H1 (cell line): ENCODE measurements around the gene KIAA0040. TPM values are rescaled to one million over a fixed set of nuclear protein-coding genes. Genes with fewer than 3 reads are reported as not detected.

ENCODE experiments used
- CTCF ChIA-PET: fragments of 300-600 bp; sonication (Branson Sonifier 250); formaldehyde crosslinking; loops from one replicate; lab custom pipeline; 2021; ENCODE audit not compliant: partially characterized antibody; lab: Charles Lee
- POLR2A ChIA-PET: fragments of 300-600 bp; sonication (Branson Sonifier 250); formaldehyde crosslinking; loops from one replicate; lab custom pipeline; 2021; ENCODE audit warnings: inconsistent platforms; ENCODE audit not compliant: partially characterized antibody; lab: Charles Lee
- DNase-seq, 2 experiments: peaks; one replicate each; pipeline versions ENCODE4 v3.0.0 to v3.0.0-alpha.2; 2010 to 2022; ENCODE audit warnings: low spot score in 2 of 2, low read depth in 1 of 2, mixed read lengths in 1 of 2
- FAIRE-seq: peaks from 2 replicates; lab custom pipeline; 2011; peaks lifted over from hg19 to GRCh38; lab: Jason Lieb, UNC
- H2AFZ ChIP-seq: 2 replicates; pipeline ENCODE4 v1.8.1; 2012; ENCODE audit warnings: low read length, inconsistent platforms
- H2AK5ac ChIP-seq: 2 replicates; pipeline ENCODE4 v1.6.1; 2013; ENCODE audit warnings: low read depth, low read length
- H2BK120ac ChIP-seq: replicated peaks from 2 replicates; pipeline ENCODE3; 2013; ENCODE audit warnings: low read depth, low read length, inconsistent platforms
- H2BK12ac ChIP-seq: 2 replicates; pipeline ENCODE4 v1.6.1; 2013; ENCODE audit warnings: low read depth, low read length
- H2BK15ac ChIP-seq: 2 replicates; pipeline ENCODE4 v1.6.1; 2013; ENCODE audit warnings: low read length
- H2BK20ac ChIP-seq: 2 replicates; pipeline ENCODE4 v1.6.1; 2013; ENCODE audit warnings: low read length
- H2BK5ac ChIP-seq: 2 replicates; pipeline ENCODE4 v1.6.1; 2013; ENCODE audit warnings: low read depth, low read length
- H3K14ac ChIP-seq: 2 replicates; pipeline ENCODE4 v1.6.1; 2013; ENCODE audit warnings: inconsistent platforms; ENCODE audit not compliant: insufficient read length
- H3K18ac ChIP-seq: 2 replicates; pipeline ENCODE4 v1.6.1; 2013; ENCODE audit warnings: low read length; ENCODE audit errors: extremely low read depth
- H3K23ac ChIP-seq: 2 replicates; pipeline ENCODE4 v1.6.1; 2013; ENCODE audit warnings: inconsistent platforms; ENCODE audit not compliant: insufficient read length
- H3K23me2 ChIP-seq: 2 replicates; pipeline ENCODE4 v1.6.1; 2013; ENCODE audit warnings: low read depth, low read length
- H3K27ac ChIP-seq: 2 replicates; pipeline ENCODE4 v1.6.1; 2011; ENCODE audit warnings: low read depth, low read length, inconsistent platforms
- H3K27me3 ChIP-seq, 4 experiments: replicated peaks in 1 of 4; 1 replicate in 1 of 4; 2 replicates in 3 of 4; pipeline versions ENCODE4 v1.6.1 to v1.8.1; 2011 to 2013; ENCODE audit warnings: low read length in 3 of 4, mild to moderate bottlenecking in 3 of 4, inconsistent platforms in 2 of 4, mixed read lengths in 2 of 4, moderate library complexity in 1 of 4; ENCODE audit not compliant: control insufficient read depth in 3 of 4, insufficient read depth in 3 of 4; ENCODE audit errors: extremely low read depth in 1 of 4
- H3K36me3 ChIP-seq, 4 experiments: 2 replicates each; pipeline versions ENCODE4 v1.6.1 to v1.8.1; 2011 to 2013; ENCODE audit warnings: mild to moderate bottlenecking in 4 of 4, low read length in 3 of 4, moderate library complexity in 2 of 4, control low read depth in 1 of 4, inconsistent platforms in 1 of 4; ENCODE audit not compliant: insufficient read depth in 4 of 4, control insufficient read depth in 2 of 4
- H3K4ac ChIP-seq: replicated peaks from 2 replicates; pipeline ENCODE3; 2013; ENCODE audit warnings: low read length, low read depth, mixed read lengths, inconsistent platforms; ENCODE audit not compliant: insufficient read length
- H3K4me1 ChIP-seq, 4 experiments: replicated peaks in 1 of 4; 1 replicate in 1 of 4; 2 replicates in 3 of 4; pipeline versions ENCODE4 v1.6.1 to v1.8.1; 2011 to 2013; ENCODE audit warnings: low read length in 3 of 4, inconsistent platforms in 2 of 4, mixed read lengths in 1 of 4; ENCODE audit not compliant: insufficient read depth in 4 of 4, control insufficient read depth in 3 of 4
- H3K4me2 ChIP-seq, 2 experiments: 2 replicates each; pipeline versions ENCODE4 v1.6.1 to v1.8.1; 2011 to 2013; ENCODE audit warnings: low read depth in 2 of 2, low read length in 2 of 2, control low read depth in 1 of 2, inconsistent platforms in 1 of 2, mild to moderate bottlenecking in 1 of 2; ENCODE audit not compliant: insufficient read depth in 1 of 2
- H3K4me3 ChIP-seq, 4 experiments: fragments of 200-600, 300-600 bp in 1 of 4; sonication (generic), shearing (Covaris generic), sonication (Bioruptor Twin) in 1 of 4; 2 replicates each; pipeline versions ENCODE4 v1.5.1 to v1.8.1; 2011 to 2016; ENCODE audit warnings: low read length in 4 of 4, low read depth in 3 of 4, control low read depth in 2 of 4, inconsistent platforms in 2 of 4, mild to moderate bottlenecking in 2 of 4, mixed read lengths in 1 of 4, moderate library complexity in 1 of 4; ENCODE audit not compliant: insufficient read depth in 2 of 4; ENCODE audit errors: extremely low read depth in 1 of 4
- H3K56ac ChIP-seq: replicated peaks from 2 replicates; pipeline ENCODE3; 2013; ENCODE audit warnings: low read depth, mild to moderate bottlenecking, mixed read lengths, low read length, inconsistent platforms; ENCODE audit not compliant: insufficient read length
- H3K79me1 ChIP-seq: 2 replicates; pipeline ENCODE4 v1.6.1; 2013; ENCODE audit warnings: low read depth, low read length, control low read depth
- H3K79me2 ChIP-seq, 2 experiments: 2 replicates each; pipeline versions ENCODE4 v1.6.1 to v1.8.1; 2012 to 2013; ENCODE audit warnings: low read length in 2 of 2, mild to moderate bottlenecking in 2 of 2, inconsistent platforms in 1 of 2; ENCODE audit not compliant: insufficient read depth in 2 of 2, control insufficient read depth in 1 of 2
- H3K9ac ChIP-seq, 4 experiments: replicated peaks in 1 of 4; 1 replicate in 1 of 4; 2 replicates in 3 of 4; pipeline versions ENCODE4 v1.6.1 to v1.8.1; 2011 to 2013; ENCODE audit warnings: low read depth in 3 of 4, low read length in 3 of 4, control low read depth in 2 of 4, mild to moderate bottlenecking in 2 of 4, moderate library complexity in 2 of 4, inconsistent platforms in 1 of 4; ENCODE audit errors: extremely low read depth in 1 of 4
- H3K9me3 ChIP-seq, 2 experiments: 2 replicates each; pipeline versions ENCODE4 v1.6.1 to v1.8.1; 2012 to 2013; ENCODE audit warnings: mild to moderate bottlenecking in 2 of 2, moderate library complexity in 2 of 2, control low read depth in 1 of 2, inconsistent platforms in 1 of 2, low read depth in 1 of 2, low read length in 1 of 2, mixed read lengths in 1 of 2; ENCODE audit not compliant: insufficient read depth in 2 of 2
- H4K20me1 ChIP-seq, 2 experiments: replicated peaks in 1 of 2; 2 replicates each; pipeline versions ENCODE3 to v1.8.1; 2011 to 2013; ENCODE audit warnings: inconsistent platforms in 2 of 2, low read length in 2 of 2, mild to moderate bottlenecking in 1 of 2; ENCODE audit not compliant: insufficient read depth in 2 of 2, control insufficient read depth in 1 of 2
- H4K5ac ChIP-seq: 2 replicates; pipeline ENCODE4 v1.6.1; 2013; ENCODE audit warnings: low read length, low read depth, mixed read lengths, inconsistent platforms; ENCODE audit not compliant: insufficient read length
- H4K8ac ChIP-seq: 2 replicates; pipeline ENCODE4 v1.8.0; 2013; ENCODE audit warnings: mild to moderate bottlenecking, moderate library complexity, low read length, inconsistent platforms; ENCODE audit not compliant: insufficient read depth; ENCODE audit errors: extremely low read depth
- H4K91ac ChIP-seq: replicated peaks from 2 replicates; pipeline ENCODE3; 2013; ENCODE audit warnings: low read length, mixed read lengths, inconsistent platforms; ENCODE audit not compliant: insufficient read length
- NANOG ChIP-seq: IDR thresholded peaks from 2 replicates; pipeline ENCODE4 v1.6.1; 2011; ENCODE audit warnings: low read length, low read depth, mild to moderate bottlenecking, inconsistent platforms; ENCODE audit not compliant: insufficient read depth, poor library complexity, severe bottlenecking
- WGBS, 2 experiments: shearing (Covaris generic) in 1 of 2; methylation state at CpG; one replicate each; pipeline versions ENCODE4 v1.1.6 to v1.1.7; 2013 to 2015; ENCODE audit warnings: low lambda C conversion rate in 2 of 2, mixed read lengths in 2 of 2, inconsistent platforms in 1 of 2, low coverage in 1 of 2, missing lambda C conversion rate in 1 of 2; ENCODE audit not compliant: insufficient replicate concordance in 2 of 2, insufficient coverage in 1 of 2, insufficient read length in 1 of 2; ENCODE audit errors: extremely low coverage in 1 of 2, missing lambda C conversion rate in 1 of 2; 5-methylcytosine and 5-hydroxymethylcytosine counted together
- polyA plus RNA-seq, 7 experiments: library from polyadenylated mRNA; depleted of rRNA in 3 of 7; stranded (reverse) in 5 of 7; unstranded in 2 of 7; fragments of >200 nt in 5 of 7; fragments of 200-250 nt in 2 of 7; gene quantifications; 1 replicate in 5 of 7; 2 replicates in 1 of 7; 4 replicates in 1 of 7; pipeline versions ENCODE4 v1.2.1 to v1.2.3, GENCODE V29; 2011 to 2013; ENCODE audit warnings: missing spikeins in 2 of 7, mixed read lengths in 2 of 7
- total RNA-seq: library from RNA; stranded (reverse); fragmentation: NEBNext Ultra II Directional; extraction: Animal tissue kit (Norgen Biotek cat#: 25700); gene quantifications from 2 replicates; pipeline ENCODE4 v1.2.1, GENCODE V29; 2021

Gene KIAA0040
- total and polyA plus RNA-seq, 2 of the 8 experiments (the other 6 are each of a cell fraction or from before 2014, with no cell fraction given), result 11.0 to 14.1 TPM

DNA sequence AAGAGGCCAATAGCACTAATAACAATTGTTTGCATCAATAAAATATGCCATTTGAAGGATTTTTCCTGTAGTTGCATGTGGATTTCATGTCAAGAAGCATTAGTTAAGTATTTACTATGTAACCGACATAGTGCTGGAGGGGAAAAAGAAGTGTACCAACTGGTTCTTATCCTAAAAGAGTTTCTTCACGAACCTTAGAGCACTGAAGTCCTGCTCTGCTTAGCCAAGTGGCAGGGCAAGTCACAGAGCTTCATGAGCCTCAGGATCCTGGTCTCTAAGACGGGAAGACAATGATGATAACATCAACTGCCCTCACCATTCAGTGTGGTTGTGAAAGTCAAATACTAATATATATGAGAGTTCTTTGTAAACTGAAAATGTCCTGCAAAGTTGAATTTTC is 14.1 kb downstream of the KIAA0040 start:
- Histone ChIP-seq H3K18ac (no peak overlapping the region), H2BK5ac (no peak overlapping the region), H3K4me1 (peaks cover 0 to 2% (median 2%) of the 10 kb centered on the region in 4 experiments; a peak in 3 of 7 replicates), H2BK12ac (no peak overlapping the region), H2AFZ (no peak overlapping the region), H3K23me2 (no peaks in the 10 kb centered on the region), H3K4me2 (no peak overlapping the region), H3K79me2 (no peaks in the 10 kb centered on the region), H2BK120ac (no peak overlapping the region), H3K36me3 (no peaks in the 10 kb centered on the region), H3K79me1 (no peaks in the 10 kb centered on the region), H3K23ac (no peak overlapping the region), H4K20me1 (no peaks in the 10 kb centered on the region), H2AK5ac (no peak overlapping the region), H3K27me3 (no peaks in the 10 kb centered on the region), H4K5ac (no peak overlapping the region), H2BK20ac (no peak overlapping the region), H4K91ac (no peak overlapping the region), H3K9ac (no peak overlapping the region), H4K8ac (no peak overlapping the region), H2BK15ac (no peak overlapping the region), H3K4me3 (no peak overlapping the region), H3K27ac (no peak overlapping the region), H3K14ac (no peak overlapping the region), H3K56ac (no peak overlapping the region), H3K9me3 (no peaks in the 10 kb centered on the region), H3K4ac (no peak overlapping the region)
- FAIRE-seq (no peak), DNase-seq (no peak)
- no peak for TF ChIP-seq NANOG
- CTCF ChIA-PET, result interaction anchor here (0.6 to 6.7 kb wide), 14 partner anchors 9 to 349 kb away, joined by 3 to 28 read pairs (median 4); no protein-coding TSS in a partner anchor
- POLR2A ChIA-PET, result no interaction called here
- WGBS, 2 experiments, result 85% methylated on average over 3 of the region's 3 CpGs; no CpG with 5 or more reads in 1 of the 2 experiments
